CD4-positive, alpha-beta T cell treated with Interleukin-15 for 1 hour (primary cell): Measurements from ENCODE around the gene ZNF280D.
"Not testable (repeated sequence)": the region's sequence is repeated elsewhere in the genome, so short reads cannot be mapped to it uniquely, and the experiment has no call there.

Experiments
- DNase-seq: peaks from one replicate; pipeline ENCODE4 v3.0.0-alpha.2; 2020

ZNF280D gene, protein sequence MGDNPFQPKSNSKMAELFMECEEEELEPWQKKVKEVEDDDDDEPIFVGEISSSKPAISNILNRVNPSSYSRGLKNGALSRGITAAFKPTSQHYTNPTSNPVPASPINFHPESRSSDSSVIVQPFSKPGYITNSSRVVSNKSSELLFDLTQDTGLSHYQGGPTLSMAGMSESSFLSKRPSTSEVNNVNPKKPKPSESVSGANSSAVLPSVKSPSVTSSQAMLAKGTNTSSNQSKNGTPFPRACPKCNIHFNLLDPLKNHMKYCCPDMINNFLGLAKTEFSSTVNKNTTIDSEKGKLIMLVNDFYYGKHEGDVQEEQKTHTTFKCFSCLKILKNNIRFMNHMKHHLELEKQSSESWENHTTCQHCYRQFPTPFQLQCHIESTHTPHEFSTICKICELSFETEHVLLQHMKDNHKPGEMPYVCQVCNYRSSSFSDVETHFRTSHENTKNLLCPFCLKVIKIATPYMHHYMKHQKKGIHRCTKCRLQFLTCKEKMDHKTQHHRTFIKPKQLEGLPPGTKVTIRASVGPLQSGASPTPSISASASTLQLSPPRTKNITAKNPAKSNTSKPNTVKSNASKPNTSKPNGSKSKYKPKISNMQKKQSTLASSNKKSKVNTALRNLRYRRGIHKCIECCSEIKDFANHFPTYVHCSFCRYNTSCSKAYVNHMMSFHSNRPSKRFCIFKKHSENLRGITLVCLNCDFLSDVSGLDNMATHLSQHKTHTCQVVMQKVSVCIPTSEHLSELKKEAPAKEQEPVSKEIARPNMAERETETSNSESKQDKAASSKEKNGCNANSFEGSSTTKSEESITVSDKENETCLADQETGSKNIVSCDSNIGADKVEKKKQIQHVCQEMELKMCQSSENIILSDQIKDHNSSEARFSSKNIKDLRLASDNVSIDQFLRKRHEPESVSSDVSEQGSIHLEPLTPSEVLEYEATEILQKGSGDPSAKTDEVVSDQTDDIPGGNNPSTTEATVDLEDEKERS

DNA sequence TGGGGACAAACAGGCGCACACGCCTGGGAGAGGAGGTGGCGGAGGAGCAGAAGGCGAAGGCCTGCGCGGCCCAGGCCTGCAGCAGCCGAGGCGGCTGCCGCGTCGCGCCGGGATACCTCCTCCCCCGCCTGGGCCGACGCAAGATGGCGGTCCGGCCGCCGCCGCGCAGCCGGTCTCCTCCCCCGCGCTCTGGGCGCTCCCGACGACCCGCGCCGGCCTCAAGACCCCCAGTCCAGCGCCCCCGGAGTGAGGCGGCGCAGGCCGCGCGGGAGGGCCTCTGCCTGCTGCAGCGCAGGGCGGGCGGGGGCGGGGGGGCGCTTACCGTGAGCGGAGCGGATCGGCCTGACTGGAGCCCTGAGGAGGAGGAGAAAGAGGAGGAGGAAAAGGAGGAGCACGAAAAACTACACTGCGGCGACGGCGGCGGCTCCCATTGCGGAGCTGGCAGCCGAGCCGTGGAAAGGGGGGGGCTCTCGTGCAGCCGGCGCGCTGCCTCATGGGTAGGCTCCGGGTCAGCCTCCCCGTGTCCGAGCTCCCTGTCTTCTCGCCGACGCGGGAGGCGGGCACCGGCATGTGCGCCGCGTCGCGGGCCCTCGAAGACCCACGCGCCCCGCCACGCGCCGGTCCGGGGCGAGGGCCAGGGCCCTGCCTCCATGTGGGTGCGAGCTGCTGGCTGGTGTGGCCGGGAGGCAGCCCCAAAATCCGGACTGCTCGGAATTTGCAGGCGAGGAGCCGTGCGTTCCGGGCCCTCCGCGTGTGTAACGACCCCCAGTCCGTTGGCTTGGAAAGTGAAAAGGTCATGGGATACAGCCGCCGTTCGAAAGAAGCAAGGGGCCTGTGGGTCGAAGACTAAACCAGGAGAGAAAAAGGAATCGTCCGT lies at the start of gene ZNF280D:
Gene ZNF280D (minus strand): TSS at position 374 of the 877 bp plus-strand sequence. CDS start 26,400 bp downstream, outside the sequence.
- peak; percentile 85 for DNase-seq

DNA sequence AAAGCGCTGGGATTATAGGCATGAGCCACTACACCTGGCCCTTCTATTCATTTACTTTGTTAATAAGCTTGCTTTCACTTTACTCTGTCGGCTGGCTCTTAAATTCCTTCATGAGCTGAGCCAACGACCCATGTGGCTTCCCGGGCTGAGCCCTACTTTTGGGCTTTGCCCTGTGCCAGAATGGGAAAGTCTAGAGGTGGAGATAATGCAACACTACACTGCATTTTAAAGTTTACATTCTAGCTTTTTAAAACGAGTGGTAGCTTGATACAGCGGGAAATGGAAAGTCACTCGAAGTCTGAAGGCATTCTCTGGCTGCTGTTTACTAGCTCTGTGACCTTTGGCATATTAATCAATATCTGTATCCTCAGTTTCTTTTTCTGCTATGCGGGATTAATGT lies 49.0 kb upstream of the ZNF280D start:
- no peak for DNase-seq

DNA sequence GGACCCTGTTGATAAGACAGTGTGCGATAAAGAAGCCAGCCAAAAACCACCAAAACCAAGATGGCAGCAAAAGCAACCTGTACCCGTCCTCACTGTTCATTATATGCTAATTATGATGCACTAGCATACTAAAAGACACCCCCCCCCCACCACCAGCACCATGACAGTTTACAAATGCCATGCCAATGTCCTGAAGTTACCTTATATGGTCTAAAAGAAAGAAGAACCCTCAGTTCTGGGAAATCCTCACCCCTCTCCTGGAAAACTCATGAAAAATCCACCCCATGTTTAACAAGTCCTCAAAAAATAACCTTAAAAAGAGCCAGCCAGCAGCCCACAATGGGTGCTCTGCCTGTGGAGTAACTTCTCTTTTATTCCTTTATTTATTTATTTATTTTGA lies 48.4 kb upstream of the ZNF280D start:
- DNase-seq = no peak

- DNase-seq = peak; percentile 17
Measured at GRCh38 chr15:56780102-56780725, 46.9 kb upstream of the ZNF280D start.

GRCh38 chr15:56779449-56779848 lies 46.1 kb upstream of the ZNF280D start:
- not testable (repeated sequence) for DNase-seq

- no peak for DNase-seq
Measured at GRCh38 chr15:56778761-56779160, 45.5 kb upstream of the ZNF280D start.

GRCh38 chr15:56776839-56777238 lies 43.5 kb upstream of the ZNF280D start:
- DNase-seq = no peak

DNA sequence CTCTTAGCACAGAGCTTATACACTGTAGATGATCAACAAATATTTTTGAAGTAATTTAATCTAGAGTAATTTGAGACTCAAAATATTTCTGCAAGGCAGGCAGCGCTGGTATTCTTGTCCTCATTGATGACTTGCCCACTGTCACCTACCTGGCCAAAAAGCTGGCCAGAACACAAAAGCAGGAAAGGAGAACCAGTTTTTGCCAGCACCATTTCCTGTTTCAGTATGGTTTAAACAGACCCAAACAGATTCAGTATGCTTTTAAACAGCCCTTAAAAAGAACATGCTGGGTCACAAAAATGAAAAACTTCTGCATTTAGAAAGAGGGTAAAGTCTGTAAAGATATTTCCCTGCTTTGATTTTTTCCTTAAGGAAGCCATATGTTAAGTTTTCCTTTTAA lies 42.3 kb upstream of the ZNF280D start:
- DNase-seq = no peak

DNA sequence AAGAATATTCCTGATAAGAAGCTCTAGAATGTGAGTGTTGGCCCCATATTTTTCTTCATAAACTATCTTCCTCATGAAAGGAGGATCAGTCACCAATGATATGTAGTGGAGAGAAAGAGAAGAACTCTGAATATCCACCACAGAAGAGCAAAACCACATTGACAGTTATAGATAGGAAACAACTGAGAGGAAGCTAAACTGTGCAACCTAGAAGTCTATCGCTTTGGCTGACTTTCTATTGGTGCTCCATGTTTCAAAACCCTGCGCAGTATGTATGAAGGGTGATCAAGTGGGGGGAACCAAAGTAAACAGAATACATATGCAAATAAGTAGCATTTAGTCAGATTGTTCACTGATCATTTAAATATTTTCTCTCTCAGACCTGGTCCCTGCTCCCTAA lies 41.0 kb upstream of the ZNF280D start:
- DNase-seq = no peak

DNA sequence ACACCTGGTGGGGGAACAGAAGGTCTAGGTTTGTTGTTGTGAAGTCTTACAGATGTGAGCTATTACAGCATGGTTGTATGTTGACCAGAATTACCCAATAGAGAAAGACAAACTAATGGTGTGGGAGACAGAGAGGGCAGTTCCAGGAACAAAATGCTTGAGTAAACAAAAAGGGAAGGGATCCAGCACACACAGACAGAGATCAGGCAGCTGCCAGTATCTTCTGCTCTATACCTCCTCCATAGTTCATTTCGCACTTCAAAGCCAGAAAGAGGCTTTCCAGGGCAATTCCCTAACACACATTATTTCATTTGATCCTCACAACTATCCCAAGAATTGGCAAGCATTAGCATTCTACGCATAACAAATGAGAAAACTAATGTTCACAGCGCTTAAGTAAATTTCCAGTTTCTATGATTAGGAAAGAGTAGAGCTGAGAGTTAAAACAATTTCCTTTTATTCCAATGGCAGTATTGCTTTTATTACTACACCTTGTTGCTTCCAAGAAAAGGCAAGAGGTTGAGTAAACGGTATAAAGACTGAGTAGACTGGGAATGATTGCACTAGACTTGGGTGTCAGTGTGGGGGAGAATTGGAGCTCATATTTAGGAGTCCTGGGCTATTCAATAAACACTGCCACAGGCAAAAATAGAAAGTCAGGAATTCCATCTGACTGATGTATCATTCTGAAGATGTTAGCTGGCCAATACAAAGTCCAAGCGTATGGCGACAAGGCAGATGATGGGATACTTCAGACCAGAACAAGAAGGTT lies 39.7 kb upstream of the ZNF280D start:
- DNase-seq = no peak

DNA sequence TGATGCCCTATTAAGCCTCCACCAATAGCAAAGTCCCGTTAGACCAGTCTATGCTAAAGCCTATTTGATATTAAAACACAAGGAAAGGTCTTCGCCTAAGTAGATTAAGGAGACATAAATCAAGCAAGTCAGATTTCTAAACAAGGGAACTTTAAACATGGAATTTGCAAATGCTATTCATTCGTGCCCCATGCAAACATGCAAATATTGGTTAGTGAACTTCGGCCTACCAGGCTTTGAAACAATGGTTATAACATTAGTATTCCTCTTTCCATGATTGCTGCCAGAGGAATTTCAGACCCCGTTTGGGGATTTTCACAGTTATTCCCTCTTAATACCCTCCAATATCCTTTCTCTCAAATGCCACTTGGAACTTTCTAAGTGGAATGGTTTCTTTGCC lies 36.9 kb upstream of the ZNF280D start:
- DNase-seq = no peak

DNA sequence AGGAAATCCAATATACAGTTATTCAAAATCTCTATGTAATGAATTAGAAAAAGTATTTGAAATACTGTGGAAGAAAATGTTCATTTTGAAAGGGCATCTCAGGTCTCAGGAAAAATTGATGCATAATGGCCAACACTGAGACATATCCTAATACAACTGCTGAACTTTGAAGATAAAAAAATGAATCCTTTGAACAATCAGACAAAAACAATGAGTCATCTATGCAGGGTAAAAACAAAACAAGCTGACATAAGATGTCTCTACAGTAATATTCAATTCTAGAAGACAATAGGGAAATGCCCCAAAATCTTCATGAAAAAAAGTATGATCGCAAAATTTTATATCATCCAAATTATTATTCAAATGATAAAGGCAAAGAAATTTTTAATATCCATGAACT lies 34.0 kb upstream of the ZNF280D start:
- DNase-seq = no peak

- no peak for DNase-seq
Measured at GRCh38 chr15:56765251-56765650, 31.9 kb upstream of the ZNF280D start.

DNA sequence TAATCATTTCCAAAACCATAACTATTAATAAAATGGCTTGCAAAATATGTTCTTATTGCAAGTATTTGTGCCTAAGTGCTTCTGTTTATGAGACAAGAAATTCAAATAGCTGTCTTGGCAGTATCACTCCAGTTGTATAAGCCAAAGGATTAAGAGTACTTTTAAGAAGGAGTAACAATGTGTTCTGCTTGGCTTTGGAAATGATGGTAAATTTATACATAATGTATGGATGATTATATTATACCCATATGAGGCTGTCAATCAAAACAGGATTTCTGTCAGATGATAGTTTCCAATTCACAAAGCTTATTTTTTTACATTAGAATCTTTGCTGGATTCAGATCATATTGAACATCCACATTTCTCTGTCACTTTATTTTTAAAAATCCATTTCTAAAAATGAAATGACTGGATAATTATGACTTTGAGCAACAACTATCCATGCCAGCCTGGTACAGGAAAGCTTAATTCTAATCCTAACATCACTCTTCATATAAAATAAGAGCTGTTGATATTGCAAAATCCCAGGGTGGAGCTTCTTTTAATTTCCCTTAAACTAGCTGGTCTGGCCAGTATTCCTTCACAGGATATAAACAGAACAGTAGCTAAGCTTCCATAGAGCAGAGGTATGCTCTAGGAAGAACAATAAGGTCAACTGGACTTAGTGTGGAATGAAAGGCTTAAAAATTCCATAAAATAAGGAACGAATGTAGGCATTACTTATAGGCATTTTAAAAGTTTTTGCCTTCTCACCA lies 30.0 kb upstream of the ZNF280D start:
- DNase-seq = no peak

GRCh38 chr15:56760186-56760585 lies 26.9 kb upstream of the ZNF280D start:
- DNase-seq = no peak

DNA sequence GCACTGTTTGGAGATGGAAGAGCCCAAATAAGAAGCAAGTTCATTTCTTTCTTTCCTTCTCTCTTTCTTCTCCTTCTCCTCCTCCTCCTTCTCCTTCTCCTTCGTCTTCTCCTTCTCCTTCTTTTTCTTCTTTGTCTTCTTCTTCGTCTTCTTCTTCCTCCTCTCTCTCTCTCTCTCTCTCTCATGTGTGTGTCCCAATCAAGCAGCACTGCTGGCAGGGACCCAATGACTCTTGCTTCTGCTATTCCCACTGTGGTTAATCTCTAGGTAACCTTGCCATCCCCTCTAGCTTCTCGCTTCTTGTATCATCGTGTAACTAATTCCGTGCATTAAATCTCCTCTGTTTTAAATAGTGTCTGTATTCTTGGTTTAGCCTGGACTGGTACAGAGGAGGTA lies 26.1 kb upstream of the ZNF280D start:
- DNase-seq = no peak

DNA sequence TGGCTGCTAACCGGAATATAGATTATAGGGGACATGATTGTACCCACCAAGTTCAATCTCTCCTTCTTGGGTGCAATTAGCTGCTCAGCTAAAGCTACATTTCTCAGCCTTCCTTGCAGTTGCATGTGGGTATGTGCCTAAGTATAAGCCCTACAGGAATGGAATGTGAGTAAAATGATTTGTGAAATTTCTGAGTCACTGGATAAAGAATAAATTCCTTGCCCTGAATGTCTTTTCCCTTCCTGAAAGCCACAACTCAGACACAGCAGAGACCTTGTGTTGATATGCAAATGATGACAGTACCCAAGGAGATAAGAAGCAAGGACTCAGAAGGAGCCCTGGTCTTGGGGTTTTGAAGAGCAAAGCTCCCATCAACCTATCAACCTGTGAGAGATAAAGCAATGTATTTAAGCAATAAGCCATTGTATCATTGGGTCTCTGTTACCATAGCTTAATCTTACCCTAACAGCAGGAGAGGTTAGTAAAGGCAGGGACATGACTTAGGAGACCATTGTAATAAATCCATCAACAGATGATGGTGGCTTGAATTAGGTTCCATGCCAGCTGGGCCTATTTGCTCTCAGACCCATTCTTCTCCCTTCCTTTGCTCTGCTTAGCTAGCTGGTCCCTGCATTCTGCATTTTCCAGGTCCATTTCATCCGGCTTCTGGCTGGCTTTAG lies 25.6 kb upstream of the ZNF280D start:
- no peak for DNase-seq

DNA sequence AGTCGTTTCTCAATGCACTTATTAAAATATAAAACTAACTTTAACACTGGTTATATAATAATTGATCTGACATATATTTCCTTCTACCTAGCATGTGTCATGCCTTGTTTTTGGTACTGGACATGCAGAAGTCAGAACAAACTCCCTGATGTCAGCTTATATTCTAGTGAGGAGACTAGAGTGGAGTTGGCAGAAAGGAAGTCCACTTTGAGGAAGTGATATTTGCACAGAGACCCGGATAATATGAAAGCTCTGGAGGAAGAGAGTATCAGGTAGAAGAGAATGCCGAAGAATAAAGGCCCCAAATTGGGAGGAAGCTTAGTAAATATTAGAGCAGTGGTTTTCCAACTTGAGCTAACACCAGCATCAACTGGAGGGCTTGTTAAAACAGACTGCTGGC lies 24.6 kb upstream of the ZNF280D start:
- DNase-seq = no peak

- no peak for DNase-seq
Measured at GRCh38 chr15:56754772-56755370, 21.6 kb upstream of the ZNF280D start.

GRCh38 chr15:56752986-56753385 lies 19.7 kb upstream of the ZNF280D start:
- DNase-seq = no peak
